Retina (tissue), 1 donor: ENCODE results near the gene TUSC2.

Experiments
- DNase-seq: peaks from one replicate; pipeline ENCODE4 v3.0.0-alpha.2; 2016

Gene TUSC2

GRCh38 chr3:50334339-50335075 lies 6.5 kb upstream of the TUSC2 start:
- no peak for DNase-seq

- no peak for DNase-seq
Measured at GRCh38 chr3:50333744-50334328, 5.8 kb upstream of the TUSC2 start.

- no peak for DNase-seq
Measured at GRCh38 chr3:50331364-50331907, 3.4 kb upstream of the TUSC2 start.

GRCh38 chr3:50330330-50330729 lies 2.3 kb upstream of the TUSC2 start:
- DNase-seq: no peak

- no peak for DNase-seq
Measured at GRCh38 chr3:50327129-50327528, 894 bp downstream of the TUSC2 start.

GRCh38 chr3:50326182-50326541 lies 1.9 kb downstream of the TUSC2 start:
- DNase-seq: no peak

GRCh38 chr3:50325497-50326181 lies 2.4 kb downstream of the TUSC2 start:
- DNase-seq: no peak

GRCh38 chr3:50325113-50325480 lies 2.9 kb downstream of the TUSC2 start:
- DNase-seq: no peak

GRCh38 chr3:50324351-50325112 lies 3.5 kb downstream of the TUSC2 start:
- DNase-seq: peak; percentile 76

- DNase-seq: no peak
Measured at GRCh38 chr3:50323614-50324199, 4.3 kb downstream of the TUSC2 start.

- DNase-seq: no peak
Measured at GRCh38 chr3:50323092-50323600, 4.9 kb downstream of the TUSC2 start.

GRCh38 chr3:50322386-50323091 lies 5.5 kb downstream of the TUSC2 start, which contains the start of gene HYAL2:
TSS of gene HYAL2 (minus strand) at chr3:50322745. CDS start at chr3:50320489, 2,256 bp downstream.
- DNase-seq: no peak

GRCh38 chr3:50322115-50322385 lies 6.0 kb downstream of the TUSC2 start:
- no peak for DNase-seq

- DNase-seq: peak; percentile 99
Measured at GRCh38 chr3:50321336-50322114, 6.5 kb downstream of the TUSC2 start.

GRCh38 chr3:50320853-50321335 lies 7.1 kb downstream of the TUSC2 start:
- peak; percentile 93 for DNase-seq

GRCh38 chr3:50319894-50320625 lies 8.0 kb downstream of the TUSC2 start:
- DNase-seq: no peak

GRCh38 chr3:50319181-50319893 lies 8.7 kb downstream of the TUSC2 start:
- no peak for DNase-seq

- DNase-seq: no peak
Measured at GRCh38 chr3:50318615-50319014, 9.4 kb downstream of the TUSC2 start.

GRCh38 chr3:50318163-50318562 lies 9.9 kb downstream of the TUSC2 start:
- no peak for DNase-seq

- no peak for DNase-seq
Measured at GRCh38 chr3:50317300-50317699, 10.7 kb downstream of the TUSC2 start.
